Measurements from ENCODE around the gene POC1A.

Gene POC1A

DNA sequence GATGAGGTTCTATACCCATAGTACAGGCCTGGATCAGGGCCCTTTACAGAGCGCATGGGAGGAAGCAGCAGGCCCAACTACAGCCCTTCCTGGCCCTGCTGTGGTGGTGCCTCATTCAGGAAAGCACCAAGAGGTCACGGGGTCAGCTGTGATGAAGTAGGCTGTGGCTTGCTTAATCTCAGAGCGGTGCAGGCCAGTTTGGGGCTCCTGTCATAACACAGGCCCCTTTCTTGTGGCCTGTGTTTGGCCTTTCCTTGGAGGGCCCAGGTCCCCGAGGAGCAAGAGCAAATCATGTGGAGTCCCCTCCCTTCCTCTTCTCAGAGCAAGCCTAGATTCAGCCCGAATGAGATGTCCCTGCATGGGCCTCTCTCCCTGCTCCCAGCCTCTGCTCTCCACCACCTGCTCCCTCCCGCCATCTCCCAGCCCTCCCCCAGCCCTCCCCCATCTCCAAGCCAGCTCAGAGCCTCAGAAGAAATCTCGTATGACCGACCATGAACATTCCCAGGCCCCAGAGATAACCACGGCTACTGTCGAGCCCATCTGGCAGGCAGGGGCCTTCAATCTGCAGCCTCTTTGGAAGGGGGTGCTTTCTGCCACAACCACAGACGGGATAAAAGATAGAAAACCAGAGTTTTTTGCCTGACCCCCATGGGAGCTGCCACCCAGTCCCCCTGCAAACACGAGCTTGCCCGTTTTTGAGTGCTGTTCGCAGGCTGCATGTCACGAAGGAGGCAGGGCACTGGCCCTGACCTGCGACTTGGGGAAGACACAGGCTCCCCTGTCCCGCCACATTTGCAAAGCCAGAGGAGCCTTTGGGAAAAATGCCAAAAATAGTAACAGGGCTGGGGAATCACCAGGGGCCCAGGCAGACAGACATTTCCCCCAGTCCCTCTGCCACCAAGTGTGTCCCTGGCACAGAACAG, 65.5 kb downstream of the POC1A start:
- no peak overlapping the region for H3K9ac ChIP-seq (ENCODE audit: low read depth, low read length)
- peaks cover 10% of the 10 kb centered on the region for H3K36me3 ChIP-seq (ENCODE audit: control insufficient read depth, insufficient read depth, low read length)
- H3K9me3 ChIP-seq (ENCODE audit: control insufficient read depth, insufficient read depth, low read length) = no peaks in the 10 kb centered on the region
- H3K4me3 ChIP-seq (ENCODE audit: low read depth, low read length) = no peak overlapping the region
- no peaks in the 10 kb centered on the region for H3K4me1 ChIP-seq (ENCODE audit: control insufficient read depth, insufficient read depth, low read length)
- no peak overlapping the region for H3K27ac ChIP-seq (ENCODE audit: low read depth, low read length)
- no peaks in the 10 kb centered on the region for H3K27me3 ChIP-seq (ENCODE audit: control insufficient read depth, insufficient read depth, low read length)

DNA sequence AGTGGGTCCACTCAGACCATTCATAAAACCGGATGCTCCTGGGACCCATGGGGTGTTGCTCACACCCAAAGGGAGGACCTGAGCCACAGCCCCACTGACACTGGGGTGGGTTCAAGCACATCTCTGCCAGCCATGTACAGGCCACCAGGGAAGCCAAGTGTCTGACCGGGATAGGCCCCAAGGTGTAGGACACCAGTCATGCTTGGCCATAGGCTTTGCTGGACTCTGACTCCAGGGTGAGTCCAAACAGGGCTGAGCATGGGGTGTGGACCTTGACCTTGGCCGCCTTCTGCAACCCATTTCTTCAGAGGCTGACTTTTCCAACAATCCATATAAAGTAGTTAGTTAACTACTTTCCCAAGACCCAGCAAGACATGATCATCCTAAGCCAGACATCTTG, 66.5 kb downstream of the POC1A start:
- no peak overlapping the region for H3K4me3 ChIP-seq (ENCODE audit: low read depth, low read length)
- 0 out of 2 replicates have a peak, but pooled peaks cover under 1% of the 10 kb centered on the region for H3K36me3 ChIP-seq (ENCODE audit: control insufficient read depth, insufficient read depth, low read length)
- H3K9me3 ChIP-seq (ENCODE audit: control insufficient read depth, insufficient read depth, low read length) = no peaks in the 10 kb centered on the region
- no peaks in the 10 kb centered on the region for H3K27me3 ChIP-seq (ENCODE audit: control insufficient read depth, insufficient read depth, low read length)
- no peak overlapping the region for H3K9ac ChIP-seq (ENCODE audit: low read depth, low read length)
- H3K4me1 ChIP-seq (ENCODE audit: control insufficient read depth, insufficient read depth, low read length) = no peaks in the 10 kb centered on the region
- H3K27ac ChIP-seq (ENCODE audit: low read depth, low read length) = no peak overlapping the region

GRCh38 chr3:52086976-52087663, 67.1 kb downstream of the POC1A start:
- H3K9ac ChIP-seq (ENCODE audit: low read depth, low read length) = no peak overlapping the region
- H3K4me3 ChIP-seq (ENCODE audit: low read depth, low read length) = no peak overlapping the region
- no peak overlapping the region for H3K27ac ChIP-seq (ENCODE audit: low read depth, low read length)
- no peaks in the 10 kb centered on the region for H3K27me3 ChIP-seq (ENCODE audit: control insufficient read depth, insufficient read depth, low read length)
- no peaks in the 10 kb centered on the region for H3K36me3 ChIP-seq (ENCODE audit: control insufficient read depth, insufficient read depth, low read length)
- no peaks in the 10 kb centered on the region for H3K4me1 ChIP-seq (ENCODE audit: control insufficient read depth, insufficient read depth, low read length)
- no peaks in the 10 kb centered on the region for H3K9me3 ChIP-seq (ENCODE audit: control insufficient read depth, insufficient read depth, low read length)

GRCh38 chr3:52086461-52086860, 67.8 kb downstream of the POC1A start:
- Histone ChIP-seq H3K36me3 (ENCODE audit: control insufficient read depth, insufficient read depth, low read length) (no peaks in the 10 kb centered on the region), H3K4me1 (ENCODE audit: control insufficient read depth, insufficient read depth, low read length) (no peaks in the 10 kb centered on the region), H3K9me3 (ENCODE audit: control insufficient read depth, insufficient read depth, low read length) (no peaks in the 10 kb centered on the region), H3K4me3 (ENCODE audit: low read depth, low read length) (no peak overlapping the region), H3K9ac (ENCODE audit: low read depth, low read length) (no peak overlapping the region), H3K27ac (ENCODE audit: low read depth, low read length) (no peak overlapping the region), H3K27me3 (ENCODE audit: control insufficient read depth, insufficient read depth, low read length) (no peaks in the 10 kb centered on the region)

GRCh38 chr3:52085681-52086282, 68.4 kb downstream of the POC1A start:
- Histone ChIP-seq H3K27ac (ENCODE audit: low read depth, low read length) (no peak overlapping the region), H3K4me3 (ENCODE audit: low read depth, low read length) (no peak overlapping the region), H3K36me3 (ENCODE audit: control insufficient read depth, insufficient read depth, low read length) (no peaks in the 10 kb centered on the region), H3K9me3 (ENCODE audit: control insufficient read depth, insufficient read depth, low read length) (no peaks in the 10 kb centered on the region), H3K27me3 (ENCODE audit: control insufficient read depth, insufficient read depth, low read length) (no peaks in the 10 kb centered on the region), H3K4me1 (ENCODE audit: control insufficient read depth, insufficient read depth, low read length) (no peaks in the 10 kb centered on the region), H3K9ac (ENCODE audit: low read depth, low read length) (no peak overlapping the region)

GRCh38 chr3:52084954-52085680, 69.1 kb downstream of the POC1A start:
- Histone ChIP-seq H3K27me3 (ENCODE audit: control insufficient read depth, insufficient read depth, low read length) (no peaks in the 10 kb centered on the region), H3K9ac (ENCODE audit: low read depth, low read length) (no peak overlapping the region), H3K36me3 (ENCODE audit: control insufficient read depth, insufficient read depth, low read length) (0 out of 2 replicates have a peak, but pooled peaks cover 2% of the 10 kb centered on the region), H3K4me1 (ENCODE audit: control insufficient read depth, insufficient read depth, low read length) (no peaks in the 10 kb centered on the region), H3K9me3 (ENCODE audit: control insufficient read depth, insufficient read depth, low read length) (no peaks in the 10 kb centered on the region), H3K4me3 (ENCODE audit: low read depth, low read length) (no peak overlapping the region), H3K27ac (ENCODE audit: low read depth, low read length) (no peak overlapping the region)

GRCh38 chr3:52084216-52084945, 69.8 kb downstream of the POC1A start:
- Histone ChIP-seq H3K4me3 (ENCODE audit: low read depth, low read length) (no peak overlapping the region), H3K9ac (ENCODE audit: low read depth, low read length) (no peak overlapping the region), H3K4me1 (ENCODE audit: control insufficient read depth, insufficient read depth, low read length) (no peaks in the 10 kb centered on the region), H3K36me3 (ENCODE audit: control insufficient read depth, insufficient read depth, low read length) (0 out of 2 replicates have a peak, but pooled peaks cover 5% of the 10 kb centered on the region), H3K27me3 (ENCODE audit: control insufficient read depth, insufficient read depth, low read length) (no peaks in the 10 kb centered on the region), H3K27ac (ENCODE audit: low read depth, low read length) (no peak overlapping the region), H3K9me3 (ENCODE audit: control insufficient read depth, insufficient read depth, low read length) (no peaks in the 10 kb centered on the region)

DNA sequence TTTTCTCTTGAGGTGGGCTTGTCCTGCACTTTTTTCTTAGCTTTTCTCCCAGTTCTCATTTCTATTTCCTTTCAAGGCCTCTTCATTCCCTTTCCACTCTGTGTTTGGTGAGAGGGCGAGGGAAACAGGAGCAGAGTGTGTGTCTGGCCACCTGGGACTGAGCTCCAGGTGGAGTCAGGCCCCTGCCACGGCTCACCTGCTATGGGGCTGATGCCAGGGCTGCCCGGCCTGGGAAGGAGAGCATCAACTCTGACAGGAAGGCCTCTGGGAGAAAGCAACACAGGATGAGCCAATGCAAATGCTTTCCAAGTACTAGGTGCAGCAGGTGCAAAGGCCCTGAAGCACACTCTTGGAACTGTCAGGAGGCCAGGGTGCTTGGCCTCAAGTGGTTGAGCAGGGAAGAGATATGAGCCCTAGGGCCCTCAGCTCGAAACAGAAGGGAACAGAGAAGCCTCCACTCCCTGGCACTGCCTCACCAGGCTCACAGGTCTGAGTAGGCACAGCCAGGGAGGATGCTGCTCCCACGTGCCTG, 70.6 kb downstream of the POC1A start:
- Histone ChIP-seq H3K27me3 (ENCODE audit: control insufficient read depth, insufficient read depth, low read length) (no peaks in the 10 kb centered on the region), H3K9ac (ENCODE audit: low read depth, low read length) (no peak overlapping the region), H3K27ac (ENCODE audit: low read depth, low read length) (no peak overlapping the region), H3K4me1 (ENCODE audit: control insufficient read depth, insufficient read depth, low read length) (no peaks in the 10 kb centered on the region), H3K9me3 (ENCODE audit: control insufficient read depth, insufficient read depth, low read length) (no peaks in the 10 kb centered on the region), H3K36me3 (ENCODE audit: control insufficient read depth, insufficient read depth, low read length) (0 out of 2 replicates have a peak, but pooled peaks cover 5% of the 10 kb centered on the region), H3K4me3 (ENCODE audit: low read depth, low read length) (no peak overlapping the region)

- Histone ChIP-seq H3K4me3 (ENCODE audit: low read depth, low read length) (no peak overlapping the region), H3K36me3 (ENCODE audit: control insufficient read depth, insufficient read depth, low read length) (0 out of 2 replicates have a peak, but pooled peaks cover 5% of the 10 kb centered on the region), H3K4me1 (ENCODE audit: control insufficient read depth, insufficient read depth, low read length) (no peaks in the 10 kb centered on the region), H3K9ac (ENCODE audit: low read depth, low read length) (no peak overlapping the region), H3K9me3 (ENCODE audit: control insufficient read depth, insufficient read depth, low read length) (no peaks in the 10 kb centered on the region), H3K27ac (ENCODE audit: low read depth, low read length) (no peak overlapping the region), H3K27me3 (ENCODE audit: control insufficient read depth, insufficient read depth, low read length) (no peaks in the 10 kb centered on the region)
Observed at GRCh38 chr3:52082951-52083350, 71.3 kb downstream of the POC1A start.
